Measurements from ENCODE around the gene TXNRD2. TPM values are rescaled to one million over a fixed set of nuclear protein-coding genes. Genes with fewer than 3 reads are reported as not detected.

TXNRD2 gene
- total and polyA plus RNA-seq, 2 donors from 2014 or later, result 28.6 to 50.6 TPM

DNA sequence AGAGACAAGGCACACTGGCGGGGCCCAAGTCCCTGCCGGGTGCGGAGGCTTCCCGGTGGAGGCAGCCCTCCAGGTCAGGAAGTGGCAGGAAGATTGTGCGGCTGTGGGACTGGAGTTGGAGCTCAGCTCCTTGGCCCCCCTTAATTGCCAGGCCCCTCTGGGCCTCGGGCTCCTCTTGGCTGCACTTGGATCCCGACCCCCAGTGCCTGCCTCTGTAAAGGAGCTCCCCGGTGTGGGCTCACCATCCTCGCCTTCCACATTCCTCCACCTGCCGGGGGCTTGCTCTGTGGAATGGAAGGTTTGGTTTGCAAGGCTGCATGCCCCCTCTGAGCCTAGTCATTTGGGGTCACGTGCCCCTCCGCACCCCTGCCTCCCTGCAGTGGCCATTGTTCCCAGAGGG lies 38.1 kb downstream of the TXNRD2 start:
- DNase-seq (no peak), FAIRE-seq (no peak)
- Histone ChIP-seq H3K36me3 (ENCODE audit: control insufficient read depth in 2 of 3, insufficient read depth in 3 of 3, low read length in 3 of 3) (peaks cover 0 to 3% (median 0%) of the 10 kb centered on the region in 3 donors), H3K4me1 (ENCODE audit: control insufficient read depth in 2 of 3, insufficient read depth in 2 of 3, low read depth in 1 of 3, low read length in 3 of 3) (no peaks in the 10 kb centered on the region), H3K27ac (ENCODE audit: low read depth in 2 of 2, low read length in 2 of 2) (no peak overlapping the region), H3K27me3 (ENCODE audit: control insufficient read depth, insufficient read depth, low read length) (no peaks in the 10 kb centered on the region), H3K4me3 (ENCODE audit: low read length in 3 of 3) (no peak overlapping the region), H3K9me3 (ENCODE audit: control insufficient read depth in 2 of 3, insufficient read depth in 1 of 3, low read length in 3 of 3) (no peaks in the 10 kb centered on the region), H3K9ac (ENCODE audit: low read length in 3 of 3) (no peak overlapping the region)
- no peak for TF ChIP-seq CTCF (IDR thresholded peaks at IDR 0.05; ENCODE audit: borderline replicate concordance, extremely low read depth, insufficient read depth)
- intact Hi-C loops (cut with DNase I), result no loop called here

DNA sequence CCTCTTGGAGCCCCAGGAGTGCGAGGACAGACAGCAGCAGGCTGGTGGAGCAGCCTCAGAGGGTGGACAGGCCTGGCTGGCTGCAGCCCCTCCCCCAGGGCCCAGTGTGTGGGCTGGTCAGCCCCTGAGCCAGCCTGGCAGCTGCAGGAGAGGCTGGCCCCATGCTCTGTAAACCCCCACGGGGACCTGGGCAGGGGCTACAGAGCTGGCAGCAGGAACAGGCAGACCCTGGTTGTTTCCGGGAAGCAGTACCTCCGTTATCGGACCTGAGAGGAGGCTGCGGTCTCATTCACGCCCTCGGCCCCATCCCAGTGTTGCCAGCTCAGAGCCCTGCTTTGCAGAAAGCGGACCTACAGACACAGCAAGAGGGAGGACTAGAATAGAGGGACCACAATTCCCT lies 38.6 kb downstream of the TXNRD2 start:
- intact Hi-C loops (cut with DNase I), result no loop called here
- H3K4me1 ChIP-seq (ENCODE audit: control insufficient read depth in 2 of 3, insufficient read depth in 2 of 3, low read depth in 1 of 3, low read length in 3 of 3), result no peaks in the 10 kb centered on the region
- peaks cover 0 to 3% (median 0%) of the 10 kb centered on the region in 3 donors for H3K36me3 ChIP-seq (ENCODE audit: control insufficient read depth in 2 of 3, insufficient read depth in 3 of 3, low read length in 3 of 3)
- H3K9me3 ChIP-seq (ENCODE audit: control insufficient read depth in 2 of 3, insufficient read depth in 1 of 3, low read length in 3 of 3), result no peaks in the 10 kb centered on the region
- no peak overlapping the region for H3K4me3 ChIP-seq (ENCODE audit: low read length in 3 of 3)
- no peak overlapping the region for H3K9ac ChIP-seq (ENCODE audit: low read length in 3 of 3)
- DNase-seq (peak in 3 of 5 donors; percentile 75 to 79 (median 76)), FAIRE-seq (no peak)
- TF ChIP-seq CTCF (IDR thresholded peaks at IDR 0.05; ENCODE audit: borderline replicate concordance, extremely low read depth, insufficient read depth), result no peak
- no peaks in the 10 kb centered on the region for H3K27me3 ChIP-seq (ENCODE audit: control insufficient read depth, insufficient read depth, low read length)
- no peak overlapping the region for H3K27ac ChIP-seq (ENCODE audit: low read depth in 2 of 2, low read length in 2 of 2)

- intact Hi-C loops (cut with DNase I), result no loop called here
- peak in 1 of 5 donors; percentile 63 for DNase-seq
- Histone ChIP-seq H3K9ac (ENCODE audit: low read length in 3 of 3) (no peak overlapping the region), H3K36me3 (ENCODE audit: control insufficient read depth in 2 of 3, insufficient read depth in 3 of 3, low read length in 3 of 3) (peaks cover 0 to 3% (median 0%) of the 10 kb centered on the region in 3 donors), H3K27me3 (ENCODE audit: control insufficient read depth, insufficient read depth, low read length) (no peaks in the 10 kb centered on the region), H3K4me3 (ENCODE audit: low read length in 3 of 3) (no peak overlapping the region), H3K9me3 (ENCODE audit: control insufficient read depth in 2 of 3, insufficient read depth in 1 of 3, low read length in 3 of 3) (no peaks in the 10 kb centered on the region), H3K27ac (ENCODE audit: low read depth in 2 of 2, low read length in 2 of 2) (no peak overlapping the region), H3K4me1 (ENCODE audit: control insufficient read depth in 2 of 3, insufficient read depth in 2 of 3, low read depth in 1 of 3, low read length in 3 of 3) (no peaks in the 10 kb centered on the region)
- FAIRE-seq, result no peak
- TF ChIP-seq CTCF (IDR thresholded peaks at IDR 0.05; ENCODE audit: borderline replicate concordance, extremely low read depth, insufficient read depth), result no peak
Measured at GRCh38 chr22:19902245-19902715, 39.3 kb downstream of the TXNRD2 start.
